Fibroblast of upper back skin (primary cell): Measurements from ENCODE around the gene NOP10.
"Not testable (repeated sequence)": the region's sequence is repeated elsewhere in the genome, so short reads cannot be mapped to it uniquely, and the experiment has no call there.

ENCODE experiments used
- DNase-seq: peaks from one replicate; pipeline ENCODE4 v3.0.0-alpha.2; 2013

The NOP10 gene

GRCh38 chr15:34358367-34358766 lies 15.4 kb upstream of the NOP10 start:
- no peak for DNase-seq

- DNase-seq = no peak
Observed at GRCh38 chr15:34357653-34358052, 14.7 kb upstream of the NOP10 start.

GRCh38 chr15:34355241-34355640 lies 12.3 kb upstream of the NOP10 start:
- no peak for DNase-seq

GRCh38 chr15:34354286-34354685 lies 11.3 kb upstream of the NOP10 start:
- DNase-seq = no peak

GRCh38 chr15:34353627-34354026 lies 10.7 kb upstream of the NOP10 start:
- no peak for DNase-seq

GRCh38 chr15:34352996-34353395 lies 10.1 kb upstream of the NOP10 start:
- DNase-seq = not testable (repeated sequence)

- no peak for DNase-seq
Observed at GRCh38 chr15:34349769-34350168, 6.8 kb upstream of the NOP10 start.

- DNase-seq = no peak
Observed at GRCh38 chr15:34348735-34349300, 5.9 kb upstream of the NOP10 start.

- no peak for DNase-seq
Observed at GRCh38 chr15:34347951-34348638, 5.2 kb upstream of the NOP10 start.

GRCh38 chr15:34342213-34342736 lies 661 bp downstream of the NOP10 start:
- not testable (repeated sequence) for DNase-seq

- no peak for DNase-seq
Observed at GRCh38 chr15:34341381-34342212, 1.3 kb downstream of the NOP10 start.

GRCh38 chr15:34339946-34340345 lies 3.0 kb downstream of the NOP10 start:
- DNase-seq = peak; percentile 31

- DNase-seq = no peak
Observed at GRCh38 chr15:34338347-34338746, 4.6 kb downstream of the NOP10 start.

- DNase-seq = peak; percentile 93
Observed at GRCh38 chr15:34337557-34338306, 5.2 kb downstream of the NOP10 start, which contains the start of gene SLC12A6. Gene SLC12A6 (minus strand): TSS chr15:34337781. CDS start chr15:34336680, 1,101 bp downstream.

GRCh38 chr15:34336991-34337556 lies 5.9 kb downstream of the NOP10 start:
- no peak for DNase-seq

GRCh38 chr15:34336231-34336990 lies 6.5 kb downstream of the NOP10 start:
- no peak for DNase-seq

GRCh38 chr15:34335176-34336032 lies 7.5 kb downstream of the NOP10 start:
- DNase-seq = no peak

GRCh38 chr15:34334672-34335071 lies 8.3 kb downstream of the NOP10 start:
- DNase-seq = no peak

- no peak for DNase-seq
Observed at GRCh38 chr15:34332553-34333120, 10.3 kb downstream of the NOP10 start.

GRCh38 chr15:34331809-34332208 lies 11.1 kb downstream of the NOP10 start:
- no peak for DNase-seq
